Raji (cell line): ENCODE results near the gene CDC42EP4.

Source experiments
- POLR2A ChIP-seq: IDR thresholded peaks from 2 replicates; pipeline ENCODE4 v1.6.1; 2011; ENCODE audit warnings: low read depth, low read length, control low read depth; ENCODE audit not compliant: insufficient read depth

CDC42EP4 gene

GRCh38 chr17:73336408-73337329, 24.9 kb upstream of the CDC42EP4 start:
- TF ChIP-seq POLR2A: no peak

DNA sequence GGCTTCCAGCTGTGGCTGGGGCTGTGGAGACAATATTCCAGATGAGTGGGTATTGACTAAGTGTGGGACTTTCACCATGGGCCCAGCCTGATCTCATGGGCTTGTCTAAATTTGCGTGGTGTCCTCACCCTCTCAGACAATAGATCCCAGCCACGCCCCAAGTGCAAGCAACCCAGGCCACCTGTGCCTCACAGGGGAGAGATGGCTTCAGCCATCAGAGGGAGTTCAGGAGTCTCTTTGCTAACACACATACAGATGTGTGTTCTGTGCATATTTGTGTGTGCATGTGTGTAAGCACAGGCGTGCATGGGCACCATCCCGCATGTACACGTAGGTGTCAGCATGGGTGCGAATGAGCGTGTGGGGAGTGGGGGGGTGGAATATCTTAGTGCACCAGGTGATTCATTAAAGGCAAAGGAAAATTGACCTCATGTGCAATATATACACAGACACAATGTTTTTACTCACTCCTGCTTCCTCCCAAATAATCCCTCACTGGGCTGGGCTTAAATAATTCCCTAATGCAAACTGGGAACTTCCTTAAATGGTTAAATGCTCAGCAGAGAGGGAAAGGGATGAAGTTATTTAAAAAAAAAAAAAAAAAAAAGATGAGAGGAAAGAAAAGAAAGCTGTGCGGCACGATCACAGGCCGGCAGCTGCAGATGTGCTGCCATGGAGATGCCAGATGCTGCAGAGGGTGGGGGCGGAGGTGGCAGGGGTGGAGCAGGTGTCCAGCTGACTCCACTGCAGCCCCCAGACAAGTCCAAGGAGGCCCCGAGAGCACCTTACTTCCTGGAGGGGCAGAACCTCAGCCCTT, 24.0 kb upstream of the CDC42EP4 start:
- no peak for TF ChIP-seq POLR2A

DNA sequence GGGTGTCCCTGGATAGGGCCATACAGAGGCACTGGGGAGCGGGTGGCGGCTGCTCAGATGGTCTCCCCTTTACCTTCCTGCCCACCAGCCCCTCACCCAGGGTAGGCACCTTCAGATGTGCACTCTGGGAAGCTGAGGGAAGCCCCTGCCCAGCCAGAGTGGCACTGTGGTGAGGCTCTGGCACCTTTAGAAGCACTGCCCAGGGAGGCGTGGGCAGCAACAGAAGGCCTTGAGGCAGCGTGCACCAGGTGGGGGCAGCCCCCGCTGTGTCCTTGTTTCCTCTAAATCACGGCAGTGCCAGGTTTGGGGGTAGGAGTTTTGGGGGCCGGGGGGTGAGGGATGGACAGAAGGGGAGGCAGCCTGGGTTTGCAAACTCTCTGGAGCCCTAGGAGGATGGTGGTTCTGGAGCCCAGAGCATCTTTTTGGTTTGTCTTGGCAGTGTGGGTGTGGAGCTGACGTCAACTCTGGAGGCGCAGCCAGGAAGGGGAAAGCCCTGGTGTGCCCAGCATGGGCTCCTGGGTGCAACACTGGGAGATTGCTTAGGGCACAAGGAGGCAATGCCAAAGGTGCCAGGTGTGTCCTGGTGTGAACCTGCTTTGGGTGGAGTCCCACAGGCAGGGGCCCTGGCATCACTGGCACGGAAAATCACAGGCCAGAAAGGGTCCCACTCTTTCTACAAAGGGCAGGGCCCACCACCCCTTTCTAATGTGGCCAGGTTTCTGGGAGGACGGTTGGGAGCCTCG, 23.1 kb upstream of the CDC42EP4 start:
- TF ChIP-seq POLR2A: no peak

DNA sequence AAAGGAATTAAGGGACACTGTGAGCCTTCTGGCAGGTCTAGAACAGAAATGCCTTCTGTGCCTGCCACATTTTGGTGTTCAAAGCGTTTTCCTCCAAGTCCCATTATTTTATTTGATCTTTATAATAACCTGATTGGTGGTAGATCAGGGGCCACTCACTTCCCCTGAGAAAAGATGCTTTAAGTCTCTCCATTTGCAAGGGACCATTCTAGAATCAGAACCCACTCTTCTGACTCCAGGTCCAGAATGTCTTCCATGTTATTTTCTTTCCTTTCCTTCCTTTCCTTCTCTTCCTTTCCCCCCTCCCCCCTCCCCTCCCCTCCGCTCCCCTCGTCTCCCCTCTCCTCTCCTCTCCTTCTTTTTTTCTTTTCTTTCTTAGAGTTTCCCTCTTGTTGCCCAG, 19.3 kb upstream of the CDC42EP4 start:
- TF ChIP-seq POLR2A: no peak

GRCh38 chr17:73327676-73328075, 15.9 kb upstream of the CDC42EP4 start:
- no peak for TF ChIP-seq POLR2A

GRCh38 chr17:73325527-73325842, 13.7 kb upstream of the CDC42EP4 start:
- no peak for TF ChIP-seq POLR2A

DNA sequence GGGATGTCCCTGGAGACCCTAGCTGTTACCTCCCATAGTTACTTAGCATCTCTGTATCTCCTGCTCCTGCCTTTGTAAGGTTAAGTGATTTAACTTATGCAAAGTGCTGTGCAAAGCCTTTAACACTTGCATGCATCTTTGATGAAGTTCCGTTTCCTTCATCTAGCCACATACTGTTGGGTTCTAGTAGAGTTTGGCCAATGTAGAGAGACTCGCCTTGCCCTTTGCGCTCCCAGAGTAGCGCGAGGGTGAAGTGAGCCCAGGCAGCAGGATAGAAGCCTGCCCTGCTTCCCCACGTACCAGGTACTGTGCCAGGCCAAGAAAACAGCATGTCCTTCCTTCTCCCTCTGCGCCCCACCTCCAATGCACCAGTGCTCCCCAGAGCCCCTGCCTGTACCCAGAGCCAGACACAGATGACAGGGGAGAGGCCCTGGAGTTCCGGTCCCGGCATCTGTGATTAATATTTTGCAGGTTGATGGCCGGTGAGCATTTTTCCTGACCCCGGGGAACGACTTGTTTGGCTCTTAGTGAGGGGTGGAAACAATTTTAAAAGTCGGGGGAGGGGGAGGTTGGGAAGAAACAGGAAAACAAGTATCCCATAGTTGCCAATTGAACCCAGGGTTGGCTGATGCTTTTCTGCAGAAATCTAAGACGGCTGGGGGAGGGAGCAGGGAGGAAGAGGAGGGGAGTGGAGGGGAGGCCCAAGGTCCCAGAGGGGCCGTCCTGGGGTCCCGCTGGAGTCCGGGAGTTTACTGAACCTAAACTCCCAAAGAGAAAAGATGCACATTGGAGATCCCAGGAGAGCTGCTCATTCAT, 13.1 kb upstream of the CDC42EP4 start:
- TF ChIP-seq POLR2A: no peak

DNA sequence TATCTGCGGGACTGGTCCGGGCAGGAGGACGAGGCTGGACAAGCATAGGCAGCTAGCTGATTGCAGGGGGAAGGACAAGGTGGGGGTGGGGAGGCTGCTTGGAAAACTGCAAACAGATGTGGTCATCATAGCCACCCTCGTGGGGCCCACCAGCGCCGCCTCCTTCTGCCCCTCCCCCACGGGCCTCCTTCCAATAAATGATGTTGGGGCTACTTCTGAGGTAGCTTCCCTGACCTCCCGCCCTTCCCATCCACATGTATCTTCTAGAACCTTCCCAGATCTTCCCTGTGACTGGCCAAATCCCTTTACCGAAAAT, 12.3 kb upstream of the CDC42EP4 start:
- no peak for TF ChIP-seq POLR2A

GRCh38 chr17:73323409-73324159, 11.8 kb upstream of the CDC42EP4 start:
- no peak for TF ChIP-seq POLR2A

GRCh38 chr17:73320601-73321264, 8.9 kb upstream of the CDC42EP4 start:
- no peak for TF ChIP-seq POLR2A

DNA sequence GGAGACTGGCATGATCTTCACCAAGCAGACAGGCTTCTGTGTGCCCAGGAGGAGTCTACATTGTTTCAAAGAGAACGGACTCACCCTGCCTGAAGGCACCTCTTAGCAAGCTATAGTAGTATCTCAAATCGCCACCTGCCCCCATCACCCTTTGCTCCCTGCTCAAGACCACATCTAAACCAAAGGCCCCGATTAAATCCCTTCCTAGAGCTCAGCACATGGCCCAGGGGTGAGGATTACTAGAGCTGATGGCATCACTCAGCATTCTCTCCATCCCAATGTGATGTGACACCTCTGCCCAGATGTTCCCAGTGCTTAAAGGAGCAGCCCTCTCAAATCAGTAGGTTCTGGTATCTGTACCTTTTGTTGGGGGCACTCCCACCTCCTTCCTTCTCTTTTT, 8.0 kb upstream of the CDC42EP4 start:
- TF ChIP-seq POLR2A: no peak

DNA sequence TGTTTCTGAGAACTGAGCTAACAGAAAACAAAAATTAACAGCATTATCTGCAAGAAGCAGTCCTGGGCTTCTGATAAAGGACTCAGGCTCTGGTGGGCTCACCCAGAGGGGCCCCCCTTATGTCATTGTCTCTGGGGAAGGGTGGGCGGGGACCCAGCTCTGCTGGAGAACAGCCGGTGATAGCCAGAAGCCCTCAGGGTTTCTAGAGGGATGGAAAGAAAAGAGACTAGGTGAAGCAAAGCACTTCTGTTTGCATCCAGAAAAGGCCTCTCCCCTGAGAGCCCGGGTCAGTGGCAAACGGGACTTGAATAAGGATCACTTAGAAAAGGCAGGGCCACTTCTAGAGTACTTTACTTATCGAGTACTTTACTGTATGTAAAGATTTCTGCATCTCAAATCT, 7.0 kb upstream of the CDC42EP4 start:
- TF ChIP-seq POLR2A: no peak

DNA sequence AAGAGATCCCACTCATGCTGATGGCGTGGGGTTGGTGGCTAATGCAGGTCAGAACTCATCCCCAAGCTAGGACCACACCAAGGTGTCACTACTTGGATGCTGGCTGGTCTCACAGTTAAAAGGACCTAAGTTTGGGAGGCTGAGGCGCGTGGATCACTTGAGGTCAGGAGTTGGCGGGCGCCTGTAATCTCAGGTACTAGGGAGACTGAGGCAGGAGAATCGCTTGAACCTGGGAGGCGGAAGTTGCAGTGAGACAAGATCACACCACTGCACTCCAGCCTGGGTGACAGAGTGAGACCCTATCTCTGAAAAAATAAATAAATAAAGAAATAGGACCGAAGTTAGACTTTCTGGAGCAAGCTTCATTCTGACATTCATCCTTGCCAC, 6.6 kb upstream of the CDC42EP4 start:
- no peak for TF ChIP-seq POLR2A
